Smooth muscle cell (in vitro differentiated cells): ENCODE measurements around the gene NELL2. TPM values are rescaled to one million over a fixed set of nuclear protein-coding genes. Genes with fewer than 3 reads are reported as not detected.

ENCODE experiments used
- DNase-seq: peaks from one replicate; lab custom pipeline; 2025; ENCODE audit not compliant: unreplicated experiment; lab: John Stamatoyannopoulos, UW
- H2AFZ ChIP-seq: fragments of 200-600 bp; sonication (generic); 2 replicates; pipeline ENCODE4 v1.6.0; 2016; ENCODE audit warnings: antibody characterized with exemption, low read depth, mild to moderate bottlenecking
- H3F3A ChIP-seq: fragments of 200-600 bp; sonication (generic); 2 replicates; pipeline ENCODE4 v1.6.0; 2017; ENCODE audit warnings: antibody characterized with exemption, low read depth
- H3K27ac ChIP-seq: fragments of 200-600 bp; sonication (generic); 2 replicates; pipeline ENCODE4 v1.5.1; 2016; ENCODE audit warnings: low read depth, mild to moderate bottlenecking
- H3K27me3 ChIP-seq: fragments of 200-600 bp; sonication (generic); 2 replicates; pipeline ENCODE4 v1.6.1; 2016; ENCODE audit warnings: low read depth, mild to moderate bottlenecking
- H3K36me3 ChIP-seq: fragments of 200-600 bp; sonication (generic); 2 replicates; pipeline ENCODE4 v1.5.1; 2016; ENCODE audit warnings: low read depth
- H3K4me1 ChIP-seq: fragments of 200-600 bp; sonication (generic); 2 replicates; pipeline ENCODE4 v1.5.1; 2016; ENCODE audit warnings: low read depth
- H3K4me2 ChIP-seq: fragments of 200-600 bp; sonication (generic); 2 replicates; pipeline ENCODE4 v1.6.0; 2016; ENCODE audit warnings: mild to moderate bottlenecking
- H3K4me3 ChIP-seq: fragments of 200-600 bp; sonication (generic); 2 replicates; pipeline ENCODE4 v1.5.1; 2016; ENCODE audit warnings: mild to moderate bottlenecking
- H3K79me2 ChIP-seq: fragments of 200-600 bp; sonication (generic); 2 replicates; pipeline ENCODE4 v1.6.0; 2016; ENCODE audit warnings: low read depth, mild to moderate bottlenecking
- H3K9ac ChIP-seq: fragments of 200-600 bp; sonication (generic); 2 replicates; pipeline ENCODE4 v1.6.0; 2016; ENCODE audit warnings: low read depth
- H3K9me3 ChIP-seq: fragments of 200-600 bp; sonication (generic); replicated peaks from 2 replicates; pipeline ENCODE4 v1.5.1; 2016; ENCODE audit warnings: low read depth
- H4K20me1 ChIP-seq: fragments of 200-600 bp; sonication (generic); 2 replicates; pipeline ENCODE4 v1.6.0; 2016; ENCODE audit warnings: low read depth
- WGBS: methylation state at CpG from one replicate; pipeline ENCODE4 v1.1.7; 2016; ENCODE audit warnings: low lambda C conversion rate; 5-methylcytosine and 5-hydroxymethylcytosine counted together
- polyA plus RNA-seq: library from polyadenylated mRNA; unstranded; fragments of >200 nt; fragmentation: Nextera tagmentation; extraction: Ambion mirVana; gene quantifications from 2 replicates; pipeline ENCODE4 v1.2.1, GENCODE V29; 2016
- total RNA-seq: library from RNA; depleted of rRNA; stranded (reverse); fragments of >200 nt; gene quantifications from 2 replicates; pipeline ENCODE4 v1.2.3, GENCODE V29; 2014
- TF ChIP-seq, protein P1 (sequence below): fragments of 200-600 bp; sonication (generic); IDR thresholded peaks from 2 replicates; pipeline ENCODE4 v1.5.1; 2017; ENCODE audit warnings: borderline replicate concordance, mild to moderate bottlenecking, antibody characterized with exemption; ENCODE audit not compliant: insufficient read depth, poor library complexity, severe bottlenecking

Gene NELL2
- total and polyA plus RNA-seq, 2 experiments from 2014 or later: 16.8 TPM; not detected in 1

DNA sequence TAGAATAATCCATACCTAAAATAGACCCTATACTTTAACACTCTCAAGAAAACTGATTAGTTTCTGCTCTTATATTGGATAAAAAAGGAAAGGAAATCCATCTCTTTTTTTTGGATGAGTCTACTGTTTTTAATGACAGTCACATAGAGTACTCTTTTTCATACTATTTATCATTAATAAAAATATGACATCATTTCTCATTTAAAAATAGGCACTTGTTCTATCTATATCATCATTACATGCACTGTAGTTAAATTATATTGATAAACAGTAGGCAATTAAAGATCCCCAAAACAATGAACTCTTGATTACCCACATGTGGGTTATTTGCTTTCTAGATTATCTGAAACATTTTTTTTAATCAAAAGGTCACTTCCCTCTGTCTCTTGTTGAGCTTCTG, 338.8 kb downstream of the NELL2 start:
- TF ChIP-seq, protein P1, sequence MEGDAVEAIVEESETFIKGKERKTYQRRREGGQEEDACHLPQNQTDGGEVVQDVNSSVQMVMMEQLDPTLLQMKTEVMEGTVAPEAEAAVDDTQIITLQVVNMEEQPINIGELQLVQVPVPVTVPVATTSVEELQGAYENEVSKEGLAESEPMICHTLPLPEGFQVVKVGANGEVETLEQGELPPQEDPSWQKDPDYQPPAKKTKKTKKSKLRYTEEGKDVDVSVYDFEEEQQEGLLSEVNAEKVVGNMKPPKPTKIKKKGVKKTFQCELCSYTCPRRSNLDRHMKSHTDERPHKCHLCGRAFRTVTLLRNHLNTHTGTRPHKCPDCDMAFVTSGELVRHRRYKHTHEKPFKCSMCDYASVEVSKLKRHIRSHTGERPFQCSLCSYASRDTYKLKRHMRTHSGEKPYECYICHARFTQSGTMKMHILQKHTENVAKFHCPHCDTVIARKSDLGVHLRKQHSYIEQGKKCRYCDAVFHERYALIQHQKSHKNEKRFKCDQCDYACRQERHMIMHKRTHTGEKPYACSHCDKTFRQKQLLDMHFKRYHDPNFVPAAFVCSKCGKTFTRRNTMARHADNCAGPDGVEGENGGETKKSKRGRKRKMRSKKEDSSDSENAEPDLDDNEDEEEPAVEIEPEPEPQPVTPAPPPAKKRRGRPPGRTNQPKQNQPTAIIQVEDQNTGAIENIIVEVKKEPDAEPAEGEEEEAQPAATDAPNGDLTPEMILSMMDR: no peak
- Histone ChIP-seq H3K9ac (no peak overlapping the region), H3K27ac (no peak overlapping the region), H3K4me3 (no peak overlapping the region), H4K20me1 (no peaks in the 10 kb centered on the region), H3K27me3 (no peaks in the 10 kb centered on the region), H3K4me1 (peaks cover 3% of the 10 kb centered on the region), H3F3A (no peaks in the 10 kb centered on the region), H3K79me2 (no peaks in the 10 kb centered on the region), H2AFZ (no peak overlapping the region), H3K4me2 (no peak overlapping the region), H3K36me3 (no peaks in the 10 kb centered on the region), H3K9me3 (no peaks in the 10 kb centered on the region)
- DNase-seq: no peak

DNA sequence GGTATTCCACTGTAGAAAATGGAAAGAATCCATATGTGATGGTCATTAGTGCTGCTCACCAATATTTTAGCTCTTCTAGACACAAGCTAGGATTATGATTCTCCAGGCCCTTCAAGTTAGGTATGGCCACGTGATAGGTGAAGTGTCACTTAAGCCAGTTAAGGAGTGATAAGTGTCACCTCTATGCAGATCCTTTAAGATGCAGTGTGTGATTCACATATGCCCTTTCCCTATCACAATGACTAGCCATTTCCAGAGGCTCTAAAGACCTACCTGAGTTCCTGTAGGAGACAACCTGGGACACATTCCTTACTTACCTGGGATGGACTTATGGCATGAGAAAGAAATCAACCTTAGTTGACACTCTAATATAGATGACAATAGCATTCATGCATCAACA, 343.2 kb downstream of the NELL2 start:
- no peaks in the 10 kb centered on the region for H3K27me3 ChIP-seq
- no peaks in the 10 kb centered on the region for H4K20me1 ChIP-seq
- TF ChIP-seq, protein P1: no peak
- H3K27ac ChIP-seq: no peak overlapping the region
- H3K9ac ChIP-seq: no peak overlapping the region
- H3K4me1 ChIP-seq: no peaks in the 10 kb centered on the region
- H3K9me3 ChIP-seq: no peaks in the 10 kb centered on the region
- H3K36me3 ChIP-seq: no peaks in the 10 kb centered on the region
- WGBS: 83% methylated on average over 1 of the region's 1 CpG
- DNase-seq: no peak
- H3K4me2 ChIP-seq: no peak overlapping the region
- H3F3A ChIP-seq: no peaks in the 10 kb centered on the region
- H3K4me3 ChIP-seq: no peak overlapping the region
- no peaks in the 10 kb centered on the region for H3K79me2 ChIP-seq
- H2AFZ ChIP-seq: no peak overlapping the region

DNA sequence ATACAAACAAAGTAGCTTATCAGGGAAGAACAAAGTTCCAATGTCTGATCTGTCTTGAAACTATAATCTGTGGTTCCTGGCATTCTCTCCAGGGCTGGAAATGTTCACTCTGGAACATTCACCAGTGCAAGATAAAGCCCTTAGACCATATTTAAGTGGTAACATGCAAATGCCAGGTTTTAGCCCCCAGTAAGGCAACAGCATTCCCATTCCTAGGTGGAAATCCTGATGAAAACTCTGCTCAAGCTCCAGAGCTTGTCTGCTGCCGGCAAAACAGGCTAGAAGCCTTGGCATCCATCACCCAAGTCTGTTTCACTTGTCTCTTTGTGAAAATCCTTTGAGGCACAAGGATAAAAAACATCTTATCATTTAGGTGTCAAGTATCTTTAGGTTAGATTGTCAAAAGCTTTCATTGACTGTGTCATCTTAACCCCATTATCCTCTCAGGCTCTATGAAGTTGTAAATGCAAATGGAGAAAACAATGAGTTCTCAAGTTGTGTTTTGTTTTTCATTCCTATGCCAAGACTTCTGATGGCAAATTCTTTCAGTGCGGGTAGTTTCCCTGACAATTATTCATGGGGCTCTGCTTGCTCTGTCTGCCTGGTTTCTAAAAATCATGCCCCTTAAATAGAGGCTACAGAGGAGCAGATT, 344.7 kb downstream of the NELL2 start:
- no peak overlapping the region for H3K27ac ChIP-seq
- H2AFZ ChIP-seq: no peak overlapping the region

More for the DNA sequence above, 344.7 kb downstream of the NELL2 start:
- no peaks in the 10 kb centered on the region for H3F3A ChIP-seq
- no peaks in the 10 kb centered on the region for H3K79me2 ChIP-seq
- no peak overlapping the region for H3K4me3 ChIP-seq
- no peaks in the 10 kb centered on the region for H3K9me3 ChIP-seq
- no peaks in the 10 kb centered on the region for H3K27me3 ChIP-seq
- H3K9ac ChIP-seq: no peak overlapping the region
- no peak overlapping the region for H3K4me2 ChIP-seq
- WGBS: 54% methylated on average over 2 of the region's 2 CpGs
- H3K36me3 ChIP-seq: no peaks in the 10 kb centered on the region
- no peaks in the 10 kb centered on the region for H4K20me1 ChIP-seq
- TF ChIP-seq, protein P1: no peak
- no peak for DNase-seq
- H3K4me1 ChIP-seq: no peaks in the 10 kb centered on the region
